Measurements from ENCODE around the gene ZNF575. TPM values are rescaled to one million over a fixed set of nuclear protein-coding genes. Genes with fewer than 3 reads are reported as not detected.

ZNF575 gene
- total RNA-seq, 2 experiments from 2014 or later: 2.6 to 2.7 TPM

DNA sequence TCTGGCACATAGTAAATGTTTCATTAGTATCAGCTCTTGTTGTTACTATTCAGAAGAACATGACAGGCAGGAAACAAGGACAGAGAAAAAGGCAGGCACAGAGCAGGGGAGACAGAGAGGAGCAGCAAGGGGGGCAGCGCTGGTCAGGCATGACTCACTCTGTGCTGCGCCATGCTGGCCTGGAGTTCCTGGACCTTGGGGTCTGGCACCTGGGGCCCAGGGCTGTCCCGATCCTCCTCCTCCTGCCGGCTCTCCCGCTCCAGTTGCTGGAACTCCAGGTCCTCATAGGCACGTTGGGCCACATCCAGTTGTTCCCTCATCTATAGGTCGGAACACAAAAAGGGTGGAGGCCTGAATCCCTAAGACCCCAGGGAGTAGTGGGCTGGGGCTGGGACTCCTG is 36.0 kb upstream of the ZNF575 start:
- no peak overlapping the region for H3K4me3 Mint-ChIP-seq
- DNase-seq (no peak), ATAC-seq (ENCODE audit: poor library complexity) (no peak)
- peaks cover 6% of the 10 kb centered on the region for H3K4me1 ChIP-seq (ENCODE audit: insufficient read depth, low read length)
- no peaks in the 10 kb centered on the region for H3K9me3 Mint-ChIP-seq
- H3K27me3 Mint-ChIP-seq: no peaks in the 10 kb centered on the region
- H3K4me1 Mint-ChIP-seq (ENCODE audit: low read depth): peaks cover 9% of the 10 kb centered on the region
- no peaks in the 10 kb centered on the region for H3K9me3 ChIP-seq (ENCODE audit: control insufficient read depth in 1 of 2, insufficient read depth in 1 of 2, low read length in 2 of 2)
- H3K27ac ChIP-seq (ENCODE audit: low read depth in 1 of 2, low read length in 2 of 2): no peak overlapping the region
- H3K27ac Mint-ChIP-seq: no peak overlapping the region
- intact Hi-C loops (cut with DNase I, micrococcal nuclease): no loop called here
- peaks cover 50% of the 10 kb centered on the region for H3K36me3 Mint-ChIP-seq (ENCODE audit: low read depth)
- peaks cover 31% of the 10 kb centered on the region for H3K36me3 ChIP-seq (ENCODE audit: insufficient read depth, low read length)
- H3K27me3 ChIP-seq (ENCODE audit: control insufficient read depth in 1 of 2, insufficient read depth in 2 of 2, low read length in 2 of 2): no peaks in the 10 kb centered on the region
- POLR2A ChIA-PET: interaction anchor here (0.5 kb wide), 1 partner anchor 19 kb away, joined by 3 read pairs; no protein-coding TSS in a partner anchor
- TF ChIP-seq, protein P1, sequence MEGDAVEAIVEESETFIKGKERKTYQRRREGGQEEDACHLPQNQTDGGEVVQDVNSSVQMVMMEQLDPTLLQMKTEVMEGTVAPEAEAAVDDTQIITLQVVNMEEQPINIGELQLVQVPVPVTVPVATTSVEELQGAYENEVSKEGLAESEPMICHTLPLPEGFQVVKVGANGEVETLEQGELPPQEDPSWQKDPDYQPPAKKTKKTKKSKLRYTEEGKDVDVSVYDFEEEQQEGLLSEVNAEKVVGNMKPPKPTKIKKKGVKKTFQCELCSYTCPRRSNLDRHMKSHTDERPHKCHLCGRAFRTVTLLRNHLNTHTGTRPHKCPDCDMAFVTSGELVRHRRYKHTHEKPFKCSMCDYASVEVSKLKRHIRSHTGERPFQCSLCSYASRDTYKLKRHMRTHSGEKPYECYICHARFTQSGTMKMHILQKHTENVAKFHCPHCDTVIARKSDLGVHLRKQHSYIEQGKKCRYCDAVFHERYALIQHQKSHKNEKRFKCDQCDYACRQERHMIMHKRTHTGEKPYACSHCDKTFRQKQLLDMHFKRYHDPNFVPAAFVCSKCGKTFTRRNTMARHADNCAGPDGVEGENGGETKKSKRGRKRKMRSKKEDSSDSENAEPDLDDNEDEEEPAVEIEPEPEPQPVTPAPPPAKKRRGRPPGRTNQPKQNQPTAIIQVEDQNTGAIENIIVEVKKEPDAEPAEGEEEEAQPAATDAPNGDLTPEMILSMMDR (IDR thresholded peaks at IDR 0.05): no peak
- H3K4me3 ChIP-seq (ENCODE audit: low read length): no peak overlapping the region
- CTCF ChIA-PET: interaction anchor here (0.8 to 1.7 kb wide), 2 partner anchors 34 to 64 kb away, joined by 3 read pairs; no protein-coding TSS in a partner anchor

DNA sequence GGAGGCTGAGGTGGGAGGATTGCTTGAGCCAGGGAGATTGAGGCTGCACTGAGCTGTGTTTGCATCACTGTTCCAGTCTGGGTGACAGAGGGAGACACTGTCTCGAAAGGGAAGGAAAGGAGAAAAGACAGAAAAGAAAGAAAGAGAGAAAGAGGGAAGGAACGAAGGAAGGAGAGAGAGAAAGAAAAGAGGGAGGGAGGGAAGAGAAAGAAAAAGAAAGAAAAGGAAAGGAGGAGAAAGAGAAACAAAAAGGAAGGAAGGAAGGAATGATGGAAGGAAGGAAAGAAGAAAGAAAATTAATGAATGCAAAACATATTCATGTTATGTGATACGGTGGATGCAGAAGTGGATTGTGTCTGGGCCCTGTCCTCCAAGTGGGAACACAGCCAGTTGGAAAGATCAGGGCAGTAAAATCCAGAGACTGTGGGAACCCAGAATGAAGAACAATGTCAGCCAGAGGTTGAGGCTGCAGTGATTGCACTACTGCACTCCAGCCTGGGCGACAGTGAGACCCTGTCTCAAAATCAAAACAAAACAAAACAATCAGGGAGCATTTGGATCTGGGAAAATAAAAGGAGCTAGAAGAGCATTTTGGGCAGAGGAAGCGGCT is 34.6 kb upstream of the ZNF575 start:
- H3K27me3 ChIP-seq (ENCODE audit: control insufficient read depth in 1 of 2, insufficient read depth in 2 of 2, low read length in 2 of 2): no peaks in the 10 kb centered on the region
- H3K27ac ChIP-seq (ENCODE audit: low read depth in 1 of 2, low read length in 2 of 2): no peak overlapping the region
- H3K36me3 Mint-ChIP-seq (ENCODE audit: low read depth): peaks cover 62% of the 10 kb centered on the region
- no peak for DNase-seq
- intact Hi-C loops (cut with DNase I, micrococcal nuclease): no loop called here
- H3K9me3 Mint-ChIP-seq: no peaks in the 10 kb centered on the region
- CTCF ChIA-PET: no interaction called here
- H3K27me3 Mint-ChIP-seq: no peaks in the 10 kb centered on the region
- H3K4me3 Mint-ChIP-seq: no peak overlapping the region
- H3K36me3 ChIP-seq (ENCODE audit: insufficient read depth, low read length): peaks cover 31% of the 10 kb centered on the region
- H3K4me1 ChIP-seq (ENCODE audit: insufficient read depth, low read length): peaks cover 17% of the 10 kb centered on the region
- ATAC-seq (ENCODE audit: poor library complexity): no peak
- no peak overlapping the region for H3K27ac Mint-ChIP-seq
- POLR2A ChIA-PET: no interaction called here
- H3K4me3 ChIP-seq (ENCODE audit: low read length): no peak overlapping the region
- TF ChIP-seq, protein P1 (IDR thresholded peaks at IDR 0.05): no peak
- no peaks in the 10 kb centered on the region for H3K9me3 ChIP-seq (ENCODE audit: control insufficient read depth in 1 of 2, insufficient read depth in 1 of 2, low read length in 2 of 2)
- peaks cover 16% of the 10 kb centered on the region for H3K4me1 Mint-ChIP-seq (ENCODE audit: low read depth)

DNA sequence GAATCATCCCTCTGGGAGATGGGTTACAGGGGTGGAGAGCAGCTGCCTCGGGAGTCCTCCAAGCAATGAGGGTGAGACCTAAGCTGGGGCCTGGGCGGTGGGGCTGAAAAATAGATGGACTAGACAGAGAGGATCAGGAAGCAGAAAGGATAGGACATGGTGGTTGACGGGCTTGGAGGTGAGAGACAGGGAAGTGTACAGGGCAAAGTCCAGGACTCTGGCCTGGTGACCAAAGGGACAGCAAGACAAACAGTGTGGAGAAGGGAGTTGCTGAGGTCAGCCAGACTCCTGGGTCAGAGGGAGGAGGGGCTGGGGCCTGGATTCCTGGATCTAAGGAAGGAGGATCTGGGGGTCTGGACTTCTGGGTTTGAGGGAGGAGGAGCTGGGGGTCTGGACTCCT is 33.9 kb upstream of the ZNF575 start:
- CTCF ChIA-PET: no interaction called here
- no peak overlapping the region for H3K27ac Mint-ChIP-seq
- POLR2A ChIA-PET: no interaction called here

More for the DNA sequence above, 33.9 kb upstream of the ZNF575 start:
- no peak for DNase-seq
- Mint-ChIP-seq H3K4me3 (no peak overlapping the region), H3K4me1 (ENCODE audit: low read depth) (peaks cover 24% of the 10 kb centered on the region), H3K36me3 (ENCODE audit: low read depth) (peaks cover 69% of the 10 kb centered on the region), H3K9me3 (no peaks in the 10 kb centered on the region), H3K27me3 (no peaks in the 10 kb centered on the region)
- no peak overlapping the region for H3K4me3 ChIP-seq (ENCODE audit: low read length)
- peaks cover 20% of the 10 kb centered on the region for H3K4me1 ChIP-seq (ENCODE audit: insufficient read depth, low read length)
- no peaks in the 10 kb centered on the region for H3K9me3 ChIP-seq (ENCODE audit: control insufficient read depth in 1 of 2, insufficient read depth in 1 of 2, low read length in 2 of 2)
- ATAC-seq (ENCODE audit: poor library complexity): no peak
- H3K27ac ChIP-seq (ENCODE audit: low read depth in 1 of 2, low read length in 2 of 2): no peak overlapping the region
- H3K27me3 ChIP-seq (ENCODE audit: control insufficient read depth in 1 of 2, insufficient read depth in 2 of 2, low read length in 2 of 2): no peaks in the 10 kb centered on the region
- intact Hi-C loops (cut with DNase I, micrococcal nuclease): no loop called here
- TF ChIP-seq, protein P1 (IDR thresholded peaks at IDR 0.05): no peak
- peaks cover 31% of the 10 kb centered on the region for H3K36me3 ChIP-seq (ENCODE audit: insufficient read depth, low read length)

Measured in CD4-positive, alpha-beta T cell (primary cell).